ENCODE measurements around the gene ARHGAP27. TPM values are rescaled to one million over a fixed set of nuclear protein-coding genes. Genes with fewer than 3 reads are reported as not detected.

Gene ARHGAP27
- total and polyA plus RNA-seq, 12 donors, result 15.2 to 65.8 (median 25.3) TPM

DNA sequence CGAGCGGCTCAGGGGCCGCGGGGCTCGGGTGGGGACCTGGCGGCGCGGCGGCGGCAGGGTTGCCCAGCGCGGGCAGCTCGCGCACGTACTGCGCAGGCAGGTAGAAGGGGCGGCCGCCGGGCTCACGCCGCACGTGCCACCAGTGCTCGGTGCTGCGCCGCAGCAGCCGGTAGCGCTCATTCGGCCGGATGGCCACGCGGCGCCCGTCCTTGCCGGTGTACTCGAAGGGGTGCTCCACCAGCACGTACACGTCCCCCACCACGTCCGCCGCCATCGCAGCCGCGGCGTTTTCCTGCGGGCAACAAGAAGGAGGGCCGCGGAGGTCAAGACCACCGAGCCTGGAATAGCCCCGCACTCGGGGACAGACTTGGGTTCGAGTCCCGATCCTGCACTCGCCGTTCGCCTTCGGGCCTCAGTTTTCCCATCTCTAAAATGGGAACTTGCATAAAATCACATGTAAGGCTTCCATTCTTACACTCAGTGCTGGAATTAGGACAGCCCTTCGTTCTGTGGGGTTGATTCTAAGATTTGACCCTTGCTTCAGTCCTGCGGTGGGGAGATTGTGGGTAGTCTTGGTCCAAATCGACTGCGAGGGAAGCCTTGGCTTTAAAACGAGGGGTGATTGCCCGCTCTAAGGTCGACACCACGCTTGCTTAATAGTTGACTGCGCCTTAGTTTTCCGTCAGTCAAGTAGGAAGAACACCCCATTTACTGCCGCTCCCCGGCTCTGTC, 2.5 kb downstream of the ARHGAP27 start:
- intact Hi-C loops (cut with DNase I), result no loop called here
- H3K4me3 ChIP-seq, result peak overlapping the region in 8 of 10 donors; percentile 60 to 77 (median 68)
- WGBS, 2 donors, result 23 to 44% methylated on average over 67 to 68 of the region's 68 CpGs
- no peaks in the 10 kb centered on the region for H3K9me3 ChIP-seq
- peaks cover 0 to 14% (median 0%) of the 10 kb centered on the region in 9 donors for H3K36me3 ChIP-seq
- ATAC-seq (no peak), DNase-seq (no peak)
- H3K27ac ChIP-seq, result peak overlapping the region in 1 of 10 donors; percentile 87
- peaks cover 12 to 31% (median 27%) of the 10 kb centered on the region in 7 donors for H3K27me3 ChIP-seq
- peaks cover 20 to 72% (median 57%) of the 10 kb centered on the region in 9 donors for H3K4me1 ChIP-seq
- TF ChIP-seq, protein P1, sequence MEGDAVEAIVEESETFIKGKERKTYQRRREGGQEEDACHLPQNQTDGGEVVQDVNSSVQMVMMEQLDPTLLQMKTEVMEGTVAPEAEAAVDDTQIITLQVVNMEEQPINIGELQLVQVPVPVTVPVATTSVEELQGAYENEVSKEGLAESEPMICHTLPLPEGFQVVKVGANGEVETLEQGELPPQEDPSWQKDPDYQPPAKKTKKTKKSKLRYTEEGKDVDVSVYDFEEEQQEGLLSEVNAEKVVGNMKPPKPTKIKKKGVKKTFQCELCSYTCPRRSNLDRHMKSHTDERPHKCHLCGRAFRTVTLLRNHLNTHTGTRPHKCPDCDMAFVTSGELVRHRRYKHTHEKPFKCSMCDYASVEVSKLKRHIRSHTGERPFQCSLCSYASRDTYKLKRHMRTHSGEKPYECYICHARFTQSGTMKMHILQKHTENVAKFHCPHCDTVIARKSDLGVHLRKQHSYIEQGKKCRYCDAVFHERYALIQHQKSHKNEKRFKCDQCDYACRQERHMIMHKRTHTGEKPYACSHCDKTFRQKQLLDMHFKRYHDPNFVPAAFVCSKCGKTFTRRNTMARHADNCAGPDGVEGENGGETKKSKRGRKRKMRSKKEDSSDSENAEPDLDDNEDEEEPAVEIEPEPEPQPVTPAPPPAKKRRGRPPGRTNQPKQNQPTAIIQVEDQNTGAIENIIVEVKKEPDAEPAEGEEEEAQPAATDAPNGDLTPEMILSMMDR (IDR thresholded peaks at IDR 0.05), result no peak

DNA sequence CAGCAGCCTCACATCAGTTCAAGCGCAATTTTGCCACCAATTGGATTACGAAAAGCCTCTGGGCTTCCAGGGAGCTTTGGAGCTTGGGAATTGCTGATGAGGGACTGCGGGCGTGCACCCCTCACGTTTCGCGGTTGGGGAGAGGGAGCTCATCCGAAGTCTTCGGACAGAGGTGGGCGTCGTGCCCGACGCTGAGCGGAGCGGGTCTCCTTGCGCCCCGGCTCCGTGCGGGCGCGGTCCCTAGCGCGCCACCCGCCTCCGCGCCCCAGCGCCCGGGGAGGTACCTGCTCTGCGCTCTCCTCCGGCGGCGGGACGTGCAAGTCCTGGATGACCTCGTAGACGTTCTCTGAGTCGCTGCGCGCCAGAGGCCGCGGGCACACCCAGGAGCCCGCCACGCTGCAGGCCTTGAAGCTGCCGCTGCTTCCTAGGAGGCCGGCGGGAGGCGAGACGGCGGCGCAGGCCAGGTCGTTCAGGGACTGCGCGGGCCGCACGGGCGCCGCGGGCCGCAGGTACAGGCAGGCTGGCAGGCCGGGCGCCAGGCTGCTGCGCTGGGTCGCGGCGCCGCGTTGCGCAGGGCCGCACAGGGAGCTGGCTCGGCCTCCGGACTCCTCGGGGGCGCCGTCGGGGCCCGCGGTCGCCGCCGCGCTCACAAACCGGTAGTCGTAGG, 3.2 kb downstream of the ARHGAP27 start:
- peak overlapping the region in 1 of 10 donors; percentile 75 for H3K27ac ChIP-seq
- intact Hi-C loops (cut with DNase I), result loop anchor here in 1 of 10 donors (5.0 kb wide), 1 partner anchor 37 kb away; no protein-coding TSS in a partner anchor
- peak overlapping the region in 1 of 10 donors; percentile 17 for H3K4me3 ChIP-seq
- no peaks in the 10 kb centered on the region for H3K9me3 ChIP-seq
- ATAC-seq (no peak), DNase-seq (no peak)
- peaks cover 0 to 9% (median 0%) of the 10 kb centered on the region in 9 donors for H3K36me3 ChIP-seq
- 29 to 40% methylated on average over 67 to 82 of the region's 82 CpGs for WGBS, 2 donors
- TF ChIP-seq, protein P1 (IDR thresholded peaks at IDR 0.05), result no peak
- H3K4me1 ChIP-seq, result peaks cover 20 to 77% (median 62%) of the 10 kb centered on the region in 9 donors
- H3K27me3 ChIP-seq, result peaks cover 12 to 31% (median 27%) of the 10 kb centered on the region in 7 donors

DNA sequence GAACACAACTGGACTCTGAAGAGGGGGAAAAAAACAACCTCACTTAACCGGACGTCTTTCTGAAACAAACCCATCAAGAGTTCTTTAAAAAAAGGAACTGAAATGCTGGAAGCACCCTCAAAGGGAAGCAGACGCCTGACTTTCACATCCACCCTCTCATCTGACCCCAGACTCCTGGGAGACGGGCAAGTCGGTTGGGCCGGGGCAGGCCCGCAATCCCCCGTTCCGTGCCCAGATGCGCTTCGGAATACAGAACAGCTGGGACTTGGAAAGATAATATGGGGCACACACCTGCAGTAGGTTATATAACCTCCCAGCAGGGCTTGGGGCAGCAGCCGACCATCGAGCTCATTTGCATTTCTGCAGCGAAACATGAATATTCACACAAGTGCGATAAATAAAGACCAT, 3.7 kb downstream of the ARHGAP27 start:
- no peak for DNase-seq
- WGBS, 2 donors, result 26 to 35% methylated on average over 15 of the region's 15 CpGs
- Histone ChIP-seq H3K27me3 (peaks cover 12 to 31% (median 27%) of the 10 kb centered on the region in 7 donors), H3K36me3 (peaks cover 0 to 6% (median 0%) of the 10 kb centered on the region in 9 donors), H3K27ac (peak overlapping the region in 2 of 10 donors; percentile 19 to 75), H3K4me1 (peaks cover 20 to 81% (median 67%) of the 10 kb centered on the region in 9 donors), H3K4me3 (peak overlapping the region in 2 of 10 donors; percentile 17 to 26), H3K9me3 (no peaks in the 10 kb centered on the region)
- no peak for ATAC-seq
- intact Hi-C loops (cut with DNase I), result loop anchor here in 1 of 10 donors (5.0 kb wide), 1 partner anchor 37 kb away; no protein-coding TSS in a partner anchor
- TF ChIP-seq, protein P1 (IDR thresholded peaks at IDR 0.05), result no peak

DNA sequence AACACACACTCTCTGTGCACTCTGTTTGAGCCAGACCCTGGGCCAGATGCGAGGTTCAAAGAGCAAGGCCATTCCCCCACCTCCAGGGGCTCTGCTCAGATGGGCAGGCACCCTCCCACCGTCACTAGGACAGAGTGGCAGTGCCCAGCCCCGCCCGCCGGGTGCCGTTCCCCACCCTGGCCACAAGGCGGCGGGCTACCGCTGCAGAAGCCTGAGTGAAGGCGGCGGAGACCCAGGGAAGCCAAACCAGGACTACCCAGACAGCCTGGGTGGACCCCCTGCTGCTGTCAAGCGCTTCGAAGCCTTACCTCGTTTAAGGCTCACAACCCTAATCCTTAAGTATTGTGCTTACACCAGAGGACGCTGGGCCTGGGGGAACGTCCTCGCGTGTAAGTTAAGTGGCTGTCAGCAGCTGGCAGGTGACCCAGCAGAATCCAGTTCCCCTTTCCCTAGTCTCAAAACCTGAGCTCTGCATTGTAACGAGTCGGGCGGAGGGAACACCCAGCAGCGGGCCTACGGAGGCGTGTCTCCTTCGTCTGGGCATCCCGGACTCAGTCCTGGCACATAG, 4.5 kb downstream of the ARHGAP27 start:
- ATAC-seq (peak; percentile 38 to 65 (median 58)), DNase-seq (peak; percentile 59 to 76)
- whole genome bisulfite sequencing, 2 donors, result 11 to 14% methylated on average over 26 of the region's 26 CpGs
- TF ChIP-seq, protein P1 (IDR thresholded peaks at IDR 0.05), result peak; percentile 97 to 100 (median 99)
- Histone ChIP-seq H3K9me3 (no peaks in the 10 kb centered on the region), H3K36me3 (peaks cover 0 to 6% (median 0%) of the 10 kb centered on the region in 9 donors), H3K27me3 (peaks cover 12 to 31% (median 27%) of the 10 kb centered on the region in 7 donors), H3K27ac (peak overlapping the region in 2 of 10 donors; percentile 19 to 75), H3K4me3 (peak overlapping the region in 5 of 10 donors; percentile 11 to 26 (median 17)), H3K4me1 (peaks cover 20 to 84% (median 63%) of the 10 kb centered on the region in 9 donors)
- intact Hi-C loops (cut with DNase I), result loop anchor here in 1 of 10 donors (5.0 kb wide), 1 partner anchor 36 kb away; no protein-coding TSS in a partner anchor
